GM23338 (cell line): ENCODE results near the gene LMNA. TPM values are rescaled to one million over a fixed set of nuclear protein-coding genes. Genes with fewer than 3 reads are reported as not detected.
A peak's percentile ranks its signal among the peaks of the same experiment; 100 is the strongest.

Source experiments
- ATAC-seq: fragments of 200-7000 bp; cut with Tn5 transposase; 3 replicates; pipeline ENCODE4 v1.9.1; 2020
- DNase-seq: peaks from one replicate; pipeline ENCODE4 v3.0.0-alpha.2; 2015; ENCODE audit warnings: low spot score
- H2AFZ ChIP-seq: fragments of 200-600 bp; sonication (generic); 2 replicates; pipeline ENCODE4 v1.8.0; 2016; ENCODE audit warnings: antibody characterized with exemption, mild to moderate bottlenecking, moderate library complexity
- H3F3A ChIP-seq: fragments of 200-600 bp; sonication (generic); replicated peaks from 2 replicates; pipeline ENCODE4 v1.8.0; 2017; ENCODE audit warnings: antibody characterized with exemption, mixed run types, low read depth
- H3K27ac ChIP-seq: fragments of 200-600 bp; sonication (generic); 2 replicates; pipeline ENCODE4 v1.6.1; 2016; ENCODE audit warnings: low read depth
- H3K27me3 ChIP-seq: fragments of 200-600 bp; sonication (generic); 2 replicates; pipeline ENCODE4 v1.8.0; 2016; ENCODE audit warnings: mild to moderate bottlenecking, mixed run types, moderate library complexity; ENCODE audit not compliant: insufficient read depth
- H3K36me3 ChIP-seq: fragments of 200-600 bp; sonication (generic); 2 replicates; pipeline ENCODE4 v1.8.0; 2016; ENCODE audit warnings: mild to moderate bottlenecking; ENCODE audit not compliant: insufficient read depth
- H3K4me1 ChIP-seq: fragments of 200-600 bp; sonication (generic); 2 replicates; pipeline ENCODE4 v1.8.0; 2016; ENCODE audit warnings: mild to moderate bottlenecking, moderate library complexity; ENCODE audit not compliant: insufficient read depth
- H3K4me2 ChIP-seq: fragments of 200-600 bp; sonication (generic); 2 replicates; pipeline ENCODE4 v1.7.1; 2017; ENCODE audit warnings: mixed run types
- H3K4me3 ChIP-seq: fragments of 200-600 bp; sonication (generic); 2 replicates; pipeline ENCODE4 v1.6.1; 2016; ENCODE audit warnings: mixed run types
- H3K79me2 ChIP-seq: fragments of 200-600 bp; sonication (generic); replicated peaks from 2 replicates; pipeline ENCODE4 v1.8.0; 2017; ENCODE audit warnings: mild to moderate bottlenecking; ENCODE audit not compliant: insufficient read depth
- H3K9me2 ChIP-seq: fragments of 200-600 bp; sonication (generic); 2 replicates; pipeline ENCODE4 v1.8.0; 2017; ENCODE audit not compliant: insufficient read depth
- H4K20me1 ChIP-seq: fragments of 200-600 bp; sonication (generic); replicated peaks from 2 replicates; pipeline ENCODE4 v1.8.0; 2017; ENCODE audit warnings: mild to moderate bottlenecking; ENCODE audit not compliant: insufficient read depth
- H3K27ac Mint-ChIP-seq: 2 replicates; pipeline ENCODE4 v1.8.0; 2020; ENCODE audit warnings: inconsistent platforms, mild to moderate bottlenecking, moderate library complexity, mixed read lengths
- H3K27me3 Mint-ChIP-seq: 3 replicates; pipeline ENCODE4 v1.8.0; 2022; ENCODE audit warnings: low read depth, mild to moderate bottlenecking, moderate library complexity, mixed read lengths, inconsistent platforms; ENCODE audit not compliant: insufficient read depth, poor library complexity
- H3K36me3 Mint-ChIP-seq: 3 replicates; pipeline ENCODE4 v1.8.0; 2021; ENCODE audit warnings: low read depth, mild to moderate bottlenecking, inconsistent platforms, moderate library complexity, mixed read lengths
- H3K4me1 Mint-ChIP-seq: 3 replicates; pipeline ENCODE4 v1.8.0; 2020; ENCODE audit warnings: mild to moderate bottlenecking, inconsistent platforms, mixed read lengths
- H3K4me3 Mint-ChIP-seq: 3 replicates; pipeline ENCODE4 v1.8.0; 2021; ENCODE audit warnings: moderate library complexity, mild to moderate bottlenecking, inconsistent platforms, mixed read lengths
- H3K9me3 Mint-ChIP-seq: 3 replicates; pipeline ENCODE4 v1.8.0; 2020; ENCODE audit warnings: moderate library complexity, mild to moderate bottlenecking, inconsistent platforms, mixed read lengths
- CREB1 ChIP-seq: fragments of 250-450 bp; sonication (Bioruptor Pico); IDR thresholded peaks from 2 replicates; pipeline ENCODE4 v1.5.0; 2020; ENCODE audit warnings: low read depth, mild to moderate bottlenecking, moderate library complexity
- EZH2 ChIP-seq: fragments of 200-600 bp; sonication (generic); IDR thresholded peaks from one replicate; pipeline ENCODE4 v1.8.0; 2017; ENCODE audit warnings: antibody characterized with exemption, mild to moderate bottlenecking, low read depth; ENCODE audit not compliant: unreplicated experiment
- JUNB ChIP-seq: IDR thresholded peaks from one replicate; pipeline ENCODE4 v1.6.1; 2016; ENCODE audit warnings: antibody characterized with exemption; ENCODE audit not compliant: unreplicated experiment
- REST ChIP-seq: IDR thresholded peaks from one replicate; pipeline ENCODE4 v1.6.1; 2018; ENCODE audit warnings: antibody characterized with exemption; ENCODE audit not compliant: unreplicated experiment
- ZNF114 ChIP-seq: fragments of 250-450 bp; sonication (Bioruptor Pico); IDR thresholded peaks from 2 replicates; pipeline ENCODE4 v1.5.0; 2020; ENCODE audit warnings: mild to moderate bottlenecking, moderate library complexity
- ZNF331 ChIP-seq: fragments of 250-450 bp; sonication (Bioruptor Pico); IDR thresholded peaks from 2 replicates; pipeline ENCODE4 v1.5.0; 2020; ENCODE audit warnings: low read depth, mild to moderate bottlenecking, moderate library complexity
- ZNF462 ChIP-seq: fragments of 250-450 bp; sonication (Bioruptor Pico); IDR thresholded peaks from 2 replicates; pipeline ENCODE4 v1.5.0; 2020; ENCODE audit warnings: mild to moderate bottlenecking, moderate library complexity
- polyA plus RNA-seq: library from polyadenylated mRNA; unstranded; fragments of >200 nt; fragmentation: Nextera tagmentation; extraction: Ambion mirVana; gene quantifications from 2 replicates; pipeline ENCODE4 v1.2.1, GENCODE V29; 2016
- total RNA-seq: library from RNA; depleted of rRNA; stranded (reverse); fragments of >200 nt; shearing (Covaris generic); gene quantifications from 2 replicates; pipeline ENCODE4 v1.2.3, GENCODE V29; 2014
- TF ChIP-seq, protein P1 (sequence below), 2 experiments: fragments of 200-600 bp in 1 of 2; sonication (generic) in 1 of 2; conservative IDR thresholded peaks; 2 replicates each; pipeline versions ENCODE4 v1.5.1 to v1.6.1; 2016 to 2017; ENCODE audit warnings: antibody characterized with exemption in 2 of 2, low read depth in 2 of 2, mild to moderate bottlenecking in 2 of 2, moderate library complexity in 1 of 2

Gene LMNA
- total and polyA plus RNA-seq, 2 experiments from 2014 or later: 35.5 to 56.3 TPM

DNA sequence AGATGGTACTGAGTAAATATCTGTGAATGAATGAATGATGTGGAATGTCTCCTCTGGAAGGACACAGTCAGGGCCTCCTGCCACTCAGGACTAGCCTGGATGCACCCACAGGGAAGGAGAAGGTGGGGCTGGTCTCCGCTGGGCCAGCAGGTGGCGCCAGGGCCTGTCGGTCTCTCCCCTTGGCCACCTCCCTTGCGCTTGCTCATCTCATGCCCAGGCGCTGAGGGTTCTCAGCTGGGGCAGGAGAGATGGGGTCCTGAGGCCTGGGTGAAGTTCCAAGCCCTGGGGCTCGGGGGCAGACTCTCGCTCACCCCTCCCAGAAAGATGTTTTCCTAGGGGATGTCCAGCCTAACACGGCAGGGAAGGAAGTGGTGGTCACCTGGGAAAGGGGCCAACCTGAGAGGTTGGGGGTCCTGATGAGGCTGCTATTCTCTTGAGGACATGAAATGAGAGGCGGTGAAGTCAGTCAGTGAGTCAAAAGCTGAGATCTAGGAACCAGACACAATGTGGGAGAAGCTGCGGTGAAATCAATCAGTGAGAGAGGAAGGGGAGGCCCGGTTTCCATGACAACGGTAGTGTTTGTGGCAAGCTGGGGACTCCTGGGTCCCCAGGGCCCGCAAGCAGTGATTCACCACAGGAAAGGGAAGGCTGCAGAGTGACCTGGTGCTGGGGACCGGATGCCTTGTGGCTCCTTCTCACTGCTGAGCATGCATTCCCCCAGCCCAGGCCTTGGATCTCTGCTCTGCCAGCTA is 17.7 kb upstream of the LMNA start:
- no peaks in the 10 kb centered on the region for H3K79me2 ChIP-seq
- TF ChIP-seq REST (no peak), ZNF114 (CRISPR knock-in tag) (no peak), CREB1 (CRISPR knock-in tag) (no peak), ZNF331 (CRISPR knock-in tag) (no peak)
- TF ChIP-seq, protein P1, sequence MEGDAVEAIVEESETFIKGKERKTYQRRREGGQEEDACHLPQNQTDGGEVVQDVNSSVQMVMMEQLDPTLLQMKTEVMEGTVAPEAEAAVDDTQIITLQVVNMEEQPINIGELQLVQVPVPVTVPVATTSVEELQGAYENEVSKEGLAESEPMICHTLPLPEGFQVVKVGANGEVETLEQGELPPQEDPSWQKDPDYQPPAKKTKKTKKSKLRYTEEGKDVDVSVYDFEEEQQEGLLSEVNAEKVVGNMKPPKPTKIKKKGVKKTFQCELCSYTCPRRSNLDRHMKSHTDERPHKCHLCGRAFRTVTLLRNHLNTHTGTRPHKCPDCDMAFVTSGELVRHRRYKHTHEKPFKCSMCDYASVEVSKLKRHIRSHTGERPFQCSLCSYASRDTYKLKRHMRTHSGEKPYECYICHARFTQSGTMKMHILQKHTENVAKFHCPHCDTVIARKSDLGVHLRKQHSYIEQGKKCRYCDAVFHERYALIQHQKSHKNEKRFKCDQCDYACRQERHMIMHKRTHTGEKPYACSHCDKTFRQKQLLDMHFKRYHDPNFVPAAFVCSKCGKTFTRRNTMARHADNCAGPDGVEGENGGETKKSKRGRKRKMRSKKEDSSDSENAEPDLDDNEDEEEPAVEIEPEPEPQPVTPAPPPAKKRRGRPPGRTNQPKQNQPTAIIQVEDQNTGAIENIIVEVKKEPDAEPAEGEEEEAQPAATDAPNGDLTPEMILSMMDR (conservative IDR thresholded peaks at IDR 0.05; ENCODE audit: low read depth in 2 of 2): peak; percentile 92 to 99
- peaks cover 6% of the 10 kb centered on the region for H3F3A ChIP-seq
- peak; percentile 99 for ATAC-seq
- peaks cover 11% of the 10 kb centered on the region for H3K4me1 ChIP-seq
- Mint-ChIP-seq H3K36me3 (peaks cover 3% of the 10 kb centered on the region; the same call in 2 of the 3 replicates), H3K27ac (0 out of 2 replicates have a peak overlapping the region, but pooled peaks have one; percentile 59), H3K4me1 (peaks cover 24% of the 10 kb centered on the region), H3K4me3 (no peak overlapping the region), H3K9me3 (no peaks in the 10 kb centered on the region), H3K27me3 (peaks cover 7% of the 10 kb centered on the region)
- H3K36me3 ChIP-seq: no peaks in the 10 kb centered on the region
- H3K4me2 ChIP-seq: no peak overlapping the region
- H3K9me2 ChIP-seq: no peaks in the 10 kb centered on the region
- H3K4me3 ChIP-seq: no peak overlapping the region
- H3K27me3 ChIP-seq: no peaks in the 10 kb centered on the region
- 0 out of 2 replicates have a peak, but pooled peaks cover 6% of the 10 kb centered on the region for H4K20me1 ChIP-seq
- no peak overlapping the region for H2AFZ ChIP-seq
- peak overlapping the region; percentile 84; the same call in 1 of the 2 replicates for H3K27ac ChIP-seq
- peak; percentile 91 for DNase-seq

- Mint-ChIP-seq H3K4me3 (no peak overlapping the region), H3K27ac (no peak overlapping the region), H3K9me3 (no peaks in the 10 kb centered on the region), H3K27me3 (peaks cover 7% of the 10 kb centered on the region), H3K4me1 (peaks cover 24% of the 10 kb centered on the region), H3K36me3 (peaks cover under 1% of the 10 kb centered on the region; the same call in 2 of the 3 replicates)
- Histone ChIP-seq H3K27ac (no peak overlapping the region), H3K36me3 (no peaks in the 10 kb centered on the region), H3K4me2 (no peak overlapping the region), H2AFZ (no peak overlapping the region), H3K9me2 (no peaks in the 10 kb centered on the region), H3K4me3 (no peak overlapping the region), H3K4me1 (peaks cover 11% of the 10 kb centered on the region), H3K27me3 (no peaks in the 10 kb centered on the region), H3K79me2 (no peaks in the 10 kb centered on the region), H4K20me1 (0 out of 2 replicates have a peak, but pooled peaks cover 6% of the 10 kb centered on the region), H3F3A (peaks cover 6% of the 10 kb centered on the region)
- TF ChIP-seq ZNF462 (CRISPR knock-in tag): no peak
- no peak for TF ChIP-seq JUNB
- TF ChIP-seq EZH2: no peak
- ATAC-seq: no peak
- DNase-seq: no peak
Observed at GRCh38 chr1:156097499-156098178, 16.9 kb upstream of the LMNA start.
